Measurements from ENCODE around the gene BDH1.

The BDH1 gene

DNA sequence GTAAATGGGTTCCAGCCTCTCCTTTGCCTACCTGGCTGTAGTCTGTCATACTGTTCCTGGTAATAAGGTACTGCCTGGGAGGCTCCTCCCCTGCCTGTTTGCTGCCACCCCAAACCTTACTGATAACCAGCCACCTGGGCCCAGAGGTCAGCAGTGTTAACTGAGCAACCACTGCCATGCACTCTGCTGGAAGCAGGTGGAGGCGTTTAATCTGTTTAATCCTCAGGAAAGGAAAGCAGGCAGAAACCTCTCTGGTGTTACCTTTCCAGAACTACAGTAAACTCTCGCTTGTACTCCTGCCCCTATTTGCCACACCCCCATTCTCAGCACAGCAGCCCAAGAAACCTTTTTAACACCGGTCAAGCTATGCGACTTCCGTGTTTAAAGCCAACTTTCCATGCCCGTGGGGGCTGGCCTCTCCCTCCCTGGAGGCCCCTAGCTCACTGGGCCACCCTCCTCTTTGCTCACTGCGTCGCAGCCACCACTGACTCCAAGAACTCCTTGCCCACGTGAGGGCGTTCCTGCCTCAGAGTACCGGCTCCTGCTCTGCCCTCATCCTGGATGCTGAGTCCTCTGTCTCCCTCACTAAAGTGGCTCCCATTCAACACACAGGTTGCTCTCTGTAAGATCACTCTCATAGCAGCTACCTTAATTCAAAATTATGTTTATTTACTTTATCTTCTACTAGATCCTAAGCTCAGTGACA is 8.3 kb downstream of the BDH1 start:
- DNase-seq (ENCODE audit: low read depth), result no peak

DNA sequence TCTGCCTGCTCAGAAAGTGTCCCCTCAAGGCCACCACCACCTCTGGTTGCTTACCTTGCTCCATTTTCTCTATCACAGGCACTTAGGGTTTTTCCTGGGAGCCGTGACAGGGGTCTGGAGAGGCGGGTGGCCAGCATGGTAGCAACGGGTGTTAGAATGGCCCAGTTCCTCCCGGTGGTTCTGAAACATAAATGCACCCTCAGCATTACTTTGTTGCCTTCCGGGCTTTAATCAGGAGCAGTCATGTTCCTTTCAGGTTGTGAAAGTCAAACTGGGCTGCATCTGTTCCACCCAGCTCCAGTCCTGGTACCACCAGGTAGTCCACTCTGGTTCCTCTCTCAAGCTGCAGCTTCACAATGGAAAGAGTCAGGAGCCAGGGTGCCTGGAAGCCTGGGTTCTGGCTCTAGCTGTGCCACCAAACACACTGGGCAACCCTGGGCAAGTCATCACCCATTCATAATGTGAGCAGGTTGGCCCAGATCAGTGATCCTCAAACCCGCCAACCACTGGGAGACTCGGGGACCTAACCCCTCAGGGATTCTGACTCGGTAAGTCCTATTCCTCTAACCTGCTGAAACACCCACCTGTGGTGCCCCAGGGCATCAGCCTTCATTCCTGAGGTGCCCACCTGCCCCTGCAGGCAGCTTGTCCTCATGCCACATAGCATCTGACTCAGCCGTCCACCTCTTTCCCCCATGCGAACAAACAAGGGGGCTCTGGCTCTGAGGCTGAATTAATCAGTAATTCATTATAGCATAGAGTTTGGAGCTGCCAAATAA is 9.3 kb downstream of the BDH1 start:
- DNase-seq (ENCODE audit: low read depth), result no peak

- DNase-seq (ENCODE audit: low read depth), result no peak
These were observed 10.2 kb downstream of the BDH1 start for GRCh38 chr3:197545571-197545970.

DNA sequence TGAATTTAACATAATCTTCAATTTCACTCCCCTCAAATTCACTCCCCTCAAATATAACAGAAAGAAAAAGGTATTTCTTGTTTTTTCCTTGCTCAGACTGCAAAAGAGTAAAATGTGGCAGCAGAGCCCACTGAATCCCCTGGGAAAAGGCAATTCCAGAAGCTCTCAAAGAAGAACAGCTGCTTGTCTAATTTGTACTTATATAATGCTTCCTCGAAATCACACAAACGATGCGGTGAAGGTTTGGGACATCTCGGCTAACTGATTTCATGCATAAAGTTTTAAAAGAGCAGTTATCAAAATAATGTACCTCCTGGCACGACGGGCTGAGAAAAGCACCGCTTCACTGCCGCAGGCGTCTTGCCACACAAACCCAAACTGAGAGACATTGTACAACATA is 10.7 kb downstream of the BDH1 start:
- DNase-seq (ENCODE audit: low read depth), result no peak

DNA sequence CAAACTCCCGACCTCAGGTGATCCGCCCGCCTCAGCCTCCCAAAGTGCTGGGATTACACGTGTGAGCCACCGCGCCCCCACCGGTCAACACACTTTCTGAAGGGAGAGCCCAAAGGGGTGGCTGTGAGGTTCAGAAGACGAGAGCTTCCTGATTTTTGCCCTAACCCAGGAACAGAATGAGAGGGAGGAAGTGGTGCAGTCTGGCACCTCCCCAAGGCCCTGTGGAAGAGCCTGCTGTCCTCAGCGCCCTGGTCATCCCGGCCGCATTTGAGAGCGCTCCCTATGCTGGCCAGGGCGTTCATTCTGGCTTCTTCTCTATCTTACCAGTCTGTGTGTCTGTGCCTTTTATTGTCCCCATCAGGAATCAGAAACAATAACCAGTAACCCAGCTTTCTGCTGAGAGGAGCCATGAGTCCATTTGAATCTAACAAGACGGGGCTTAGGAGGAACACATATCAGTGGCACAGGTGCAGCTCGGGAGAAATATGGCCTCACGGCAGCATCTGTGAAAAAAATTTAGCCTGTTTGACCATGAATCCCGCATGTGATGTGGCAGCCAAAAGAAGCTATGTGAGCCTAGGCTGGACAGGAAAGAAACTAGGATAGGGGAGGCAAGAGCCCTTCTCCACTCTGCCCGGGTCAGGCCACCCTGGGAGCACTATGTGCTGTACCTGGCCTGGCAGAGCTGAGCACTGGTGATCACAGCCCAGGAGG is 12.9 kb downstream of the BDH1 start:
- no peak for DNase-seq (ENCODE audit: low read depth)

- DNase-seq (ENCODE audit: low read depth), result no peak
These were observed 13.8 kb downstream of the BDH1 start for GRCh38 chr3:197541756-197542539.

DNA sequence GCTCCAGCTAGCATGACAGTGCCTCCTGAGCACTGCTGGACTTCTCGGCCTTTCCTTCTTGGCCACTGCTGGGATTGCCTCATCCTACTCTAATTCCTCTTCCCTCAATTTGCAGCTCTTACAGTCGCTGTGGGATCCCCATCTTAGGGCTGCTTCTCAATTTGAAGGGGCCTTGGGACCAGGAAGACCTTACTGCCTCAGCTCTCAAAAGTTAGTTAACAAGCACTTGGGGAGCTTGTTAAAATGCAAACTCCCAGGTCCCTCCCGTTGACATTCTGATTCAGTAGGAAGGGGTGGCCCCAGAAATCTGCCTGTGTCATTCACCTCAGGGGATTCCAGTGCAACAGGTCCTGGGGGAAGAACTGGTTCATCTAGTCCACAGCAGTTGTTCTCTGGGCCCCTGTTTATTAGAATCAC is 14.8 kb downstream of the BDH1 start:
- DNase-seq (ENCODE audit: low read depth), result no peak

GRCh38 chr3:197539651-197540051 is 16.1 kb downstream of the BDH1 start:
- no peak for DNase-seq (ENCODE audit: low read depth)

DNA sequence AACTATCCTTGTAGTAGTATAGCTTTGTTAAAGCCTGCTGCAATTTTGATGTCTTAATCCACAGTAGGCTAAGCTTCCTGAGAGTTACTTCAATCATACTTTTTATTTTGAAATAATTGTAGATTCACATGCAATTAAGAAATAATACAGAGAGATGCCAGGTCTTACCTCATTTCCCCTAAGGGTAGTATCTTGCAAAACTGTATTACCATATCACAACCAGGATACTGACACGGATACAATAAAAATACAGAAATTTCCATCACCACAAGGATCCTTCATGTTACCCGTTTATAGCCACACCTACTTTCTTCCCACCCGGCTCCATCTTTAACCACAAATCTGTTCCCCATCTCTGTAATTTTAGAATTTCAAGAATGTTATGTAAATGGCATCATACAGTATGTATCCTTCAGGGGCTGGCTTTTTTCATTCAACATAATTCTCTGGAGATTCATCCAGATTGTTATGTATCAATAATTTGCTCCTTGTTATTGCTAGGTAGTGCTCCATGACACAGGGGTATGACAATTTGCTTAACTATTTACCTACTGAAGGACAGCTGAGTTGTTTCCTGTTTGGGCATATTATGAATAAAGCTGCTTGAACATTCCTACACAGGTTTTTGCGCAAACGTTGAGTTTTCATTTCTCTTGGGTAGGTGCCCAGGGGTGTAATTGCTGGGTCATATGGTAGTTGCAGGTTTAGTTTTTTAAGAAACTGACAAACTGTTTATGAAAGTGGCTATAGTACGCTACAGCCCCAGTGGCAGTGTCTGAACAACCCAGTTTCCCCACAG is 21.6 kb downstream of the BDH1 start:
- DNase-seq (ENCODE audit: low read depth), result no peak

DNA sequence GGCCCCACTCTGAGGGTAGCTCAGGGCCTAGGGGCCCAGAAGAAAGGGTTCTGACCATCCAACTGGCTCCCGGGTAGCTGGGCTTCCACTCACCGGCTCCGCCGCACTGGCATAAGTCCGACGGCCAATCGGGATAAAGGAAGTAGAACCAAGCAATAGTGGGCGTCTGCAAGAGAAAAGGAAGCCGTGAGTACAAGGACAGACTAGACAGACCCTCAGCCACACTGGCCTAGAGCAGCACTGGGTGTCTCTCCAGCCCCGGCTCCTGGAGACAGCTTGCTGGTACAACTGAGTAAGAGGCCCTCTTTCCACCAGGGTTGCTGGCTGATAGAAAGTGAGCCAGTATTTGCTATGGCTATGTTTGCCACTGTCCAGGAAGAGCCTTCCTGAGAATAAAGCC is 22.4 kb downstream of the BDH1 start:
- no peak for DNase-seq (ENCODE audit: low read depth)

- DNase-seq (ENCODE audit: low read depth), result no peak
These were observed 23.4 kb downstream of the BDH1 start for GRCh38 chr3:197532388-197532787.

- no peak for DNase-seq (ENCODE audit: low read depth)
These were observed 27.6 kb downstream of the BDH1 start for GRCh38 chr3:197528190-197528589.

GRCh38 chr3:197527569-197527968 is 28.2 kb downstream of the BDH1 start:
- no peak for DNase-seq (ENCODE audit: low read depth)

GRCh38 chr3:197525706-197526105 is 30.1 kb downstream of the BDH1 start:
- DNase-seq (ENCODE audit: low read depth), result no peak

DNA sequence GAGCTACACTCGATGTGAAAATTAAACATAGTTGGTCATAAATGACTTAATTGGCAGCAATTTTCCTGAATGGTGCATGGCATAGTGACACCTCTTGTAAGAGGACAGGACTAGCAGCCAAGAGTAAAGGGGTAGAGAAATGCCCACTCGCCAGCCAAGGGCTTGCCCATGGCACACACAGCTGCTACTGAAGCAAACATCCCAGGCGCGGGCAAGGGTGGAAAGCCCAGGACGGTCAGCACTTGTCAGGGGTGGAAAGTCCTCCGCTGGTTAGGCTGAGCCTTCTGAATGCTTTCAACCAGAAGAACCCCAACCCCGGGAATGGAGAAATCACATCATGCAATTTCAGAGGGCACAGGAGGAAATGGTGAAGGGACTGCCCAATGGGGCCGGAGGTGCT is 31.6 kb downstream of the BDH1 start:
- no peak for DNase-seq (ENCODE audit: low read depth)

GRCh38 chr3:197523526-197523925 is 32.2 kb downstream of the BDH1 start:
- DNase-seq (ENCODE audit: low read depth), result no peak

DNA sequence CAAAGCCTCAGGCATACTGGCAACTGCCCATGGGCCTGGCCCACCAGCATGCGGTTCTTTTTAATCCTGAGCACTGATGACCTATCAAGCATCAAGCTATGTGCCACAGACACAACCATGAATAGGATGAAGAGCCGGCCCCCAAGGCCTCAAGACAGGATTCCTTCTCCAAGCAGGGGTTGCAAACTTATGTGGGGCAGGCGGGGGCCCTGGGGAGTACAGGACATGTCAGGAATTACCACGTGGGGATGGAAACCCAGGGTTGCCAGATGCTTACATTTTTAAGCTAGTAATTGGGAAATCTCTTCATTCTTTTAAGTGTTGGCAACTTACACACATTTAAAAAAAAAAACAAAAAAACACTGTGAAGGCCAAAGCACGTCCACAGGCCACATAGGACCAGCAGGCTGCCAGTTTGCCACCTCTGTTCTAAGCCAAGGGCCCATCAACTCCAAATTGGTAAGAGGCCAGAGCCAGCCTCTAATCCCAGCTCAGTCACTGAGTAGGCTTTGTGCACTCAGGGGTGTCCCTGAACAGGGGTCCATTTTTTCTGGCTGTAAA is 32.8 kb downstream of the BDH1 start:
- no peak for DNase-seq (ENCODE audit: low read depth)

DNA sequence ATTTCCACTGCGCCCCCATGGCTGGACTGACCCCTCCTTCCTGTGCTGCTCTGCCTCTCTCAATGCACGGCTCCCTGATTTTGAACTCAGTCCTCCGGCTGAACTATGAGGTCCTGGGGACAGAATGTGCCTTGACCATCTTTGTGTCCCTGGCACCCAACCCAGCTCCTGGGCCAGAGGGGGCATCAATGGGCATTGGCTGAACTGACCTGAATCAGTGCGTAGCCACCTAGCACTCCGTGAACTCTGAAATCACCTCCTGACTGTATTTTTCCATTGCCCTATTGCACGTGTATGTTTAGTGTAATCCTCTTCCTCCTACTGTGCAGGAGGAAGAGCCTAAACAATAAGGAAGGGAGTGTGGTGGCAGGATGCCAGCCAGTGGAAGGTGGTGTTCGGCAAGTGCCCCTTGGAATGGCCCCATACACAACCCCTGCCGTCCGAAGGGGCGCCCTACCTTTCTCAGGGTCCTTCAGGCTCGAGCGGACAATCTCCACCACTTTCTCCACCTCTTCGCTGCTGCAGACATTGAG is 33.5 kb downstream of the BDH1 start:
- DNase-seq (ENCODE audit: low read depth), result no peak

GRCh38 chr3:197521277-197522182 is 34.2 kb downstream of the BDH1 start:
- no peak for DNase-seq (ENCODE audit: low read depth)
